Activated T-cell treated with anti-CD3 and anti-CD28 coated beads, Interleukin-2, amount 50 U/mL, for 24 hours (primary cell): ENCODE data around the gene ARHGAP4.

ENCODE experiments used
- DNase-seq: peaks from one replicate; pipeline ENCODE4 v3.0.0-alpha.2; 2020
- H3K27ac Mint-ChIP-seq: 2 replicates; pipeline ENCODE4 v1.8.0; 2020; ENCODE audit warnings: mild to moderate bottlenecking, mixed read lengths
- H3K27me3 Mint-ChIP-seq: 2 replicates; pipeline ENCODE4 v1.8.0; 2020; ENCODE audit warnings: mixed read lengths
- H3K36me3 Mint-ChIP-seq: 2 replicates; pipeline ENCODE4 v1.8.0; 2020; ENCODE audit warnings: low read depth, mixed read lengths
- H3K4me1 Mint-ChIP-seq: 2 replicates; pipeline ENCODE4 v1.8.0; 2020; ENCODE audit warnings: low read depth, mixed read lengths
- H3K4me3 Mint-ChIP-seq: 2 replicates; pipeline ENCODE4 v1.8.0; 2020; ENCODE audit warnings: mild to moderate bottlenecking, moderate library complexity, mixed read lengths
- H3K9me3 Mint-ChIP-seq: 2 replicates; pipeline ENCODE4 v1.8.0; 2020; ENCODE audit warnings: mixed read lengths

The ARHGAP4 gene

DNA sequence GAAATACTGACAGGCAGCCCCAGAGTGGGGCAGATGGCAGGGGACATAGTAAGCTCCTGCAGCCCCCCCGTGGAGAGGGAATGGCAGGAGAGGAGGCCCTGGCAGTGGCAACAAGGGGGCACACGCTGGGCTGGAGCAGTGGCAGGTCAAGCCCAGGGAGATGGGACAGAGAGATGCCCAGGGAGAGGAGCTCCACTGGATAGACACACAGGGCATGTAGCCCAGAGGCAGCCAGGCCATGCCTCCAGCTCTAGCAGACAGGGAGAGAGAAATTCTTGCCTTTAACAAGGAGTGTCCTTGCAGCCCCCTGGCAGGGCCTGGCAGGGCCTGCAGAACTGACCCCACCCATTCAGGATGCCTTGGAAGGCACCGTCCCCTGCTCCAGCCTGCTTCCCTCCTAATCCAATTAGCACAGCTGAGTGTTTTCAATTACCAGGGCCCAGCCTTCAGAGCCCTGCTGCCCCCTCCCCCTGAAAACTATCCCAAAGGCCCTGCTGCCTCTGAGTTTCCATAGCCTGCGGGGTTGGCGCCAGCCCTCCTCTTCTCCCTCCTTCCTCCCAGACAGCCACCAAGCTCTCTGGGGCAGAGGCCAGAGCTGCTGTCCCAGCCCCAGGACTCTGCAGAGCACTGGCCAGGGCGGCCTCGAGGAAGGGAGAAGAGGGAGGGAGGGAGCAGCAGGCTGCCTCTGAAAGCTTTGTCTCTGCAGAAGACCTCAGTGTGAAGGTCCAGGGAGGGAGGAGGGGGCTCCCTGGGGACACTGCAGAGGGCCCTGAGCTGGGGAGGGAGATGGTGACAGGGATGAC lies 52.6 kb downstream of the ARHGAP4 start:
- H3K4me1 Mint-ChIP-seq: peaks cover 12% of the 10 kb centered on the region
- peaks cover 4% of the 10 kb centered on the region for H3K9me3 Mint-ChIP-seq
- DNase-seq: no peak
- H3K36me3 Mint-ChIP-seq: no peaks in the 10 kb centered on the region
- H3K27me3 Mint-ChIP-seq: peaks cover 67% of the 10 kb centered on the region
- H3K27ac Mint-ChIP-seq: no peak overlapping the region
- H3K4me3 Mint-ChIP-seq: no peak overlapping the region

GRCh38 chrX:153871946-153872878 lies 53.9 kb downstream of the ARHGAP4 start:
- H3K4me3 Mint-ChIP-seq: no peak overlapping the region
- no peaks in the 10 kb centered on the region for H3K36me3 Mint-ChIP-seq
- peaks cover 2% of the 10 kb centered on the region for H3K4me1 Mint-ChIP-seq
- DNase-seq: no peak
- peaks cover 61% of the 10 kb centered on the region for H3K27me3 Mint-ChIP-seq
- peaks cover 4% of the 10 kb centered on the region for H3K9me3 Mint-ChIP-seq
- H3K27ac Mint-ChIP-seq: no peak overlapping the region

DNA sequence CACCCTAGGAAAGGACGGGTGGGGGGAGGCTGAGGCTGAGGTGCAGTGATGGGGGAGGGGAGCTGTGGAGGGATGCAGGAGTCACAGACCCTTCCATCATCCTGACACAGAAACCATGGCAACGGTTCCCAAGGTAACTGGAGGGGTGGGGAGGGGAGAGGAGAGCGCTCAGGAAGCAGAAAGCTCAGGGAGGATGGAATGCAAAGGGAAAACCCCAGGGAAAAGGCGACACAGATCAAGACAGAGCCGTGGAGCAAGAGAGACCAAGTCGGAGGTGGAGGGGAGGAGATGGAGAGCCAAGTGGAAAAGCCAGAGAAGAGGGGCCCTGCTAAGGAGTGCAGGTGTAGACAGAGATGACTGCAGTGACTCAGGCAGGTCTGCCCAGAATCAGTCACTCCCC lies 54.6 kb downstream of the ARHGAP4 start:
- H3K27me3 Mint-ChIP-seq: peaks cover 60% of the 10 kb centered on the region
- H3K9me3 Mint-ChIP-seq: peaks cover 4% of the 10 kb centered on the region
- peaks cover 2% of the 10 kb centered on the region for H3K4me1 Mint-ChIP-seq
- no peak overlapping the region for H3K4me3 Mint-ChIP-seq
- no peak for DNase-seq
- no peak overlapping the region for H3K27ac Mint-ChIP-seq
- no peaks in the 10 kb centered on the region for H3K36me3 Mint-ChIP-seq

- Mint-ChIP-seq H3K9me3 (peaks cover 4% of the 10 kb centered on the region), H3K4me3 (no peak overlapping the region), H3K27me3 (peaks cover 55% of the 10 kb centered on the region), H3K4me1 (no peaks in the 10 kb centered on the region), H3K27ac (no peak overlapping the region), H3K36me3 (no peaks in the 10 kb centered on the region)
- DNase-seq: no peak
Observed at GRCh38 chrX:153870791-153871360, 55.2 kb downstream of the ARHGAP4 start.

- peaks cover 56% of the 10 kb centered on the region for H3K27me3 Mint-ChIP-seq
- no peaks in the 10 kb centered on the region for H3K36me3 Mint-ChIP-seq
- no peak overlapping the region for H3K4me3 Mint-ChIP-seq
- no peak overlapping the region for H3K27ac Mint-ChIP-seq
- DNase-seq: no peak
- H3K4me1 Mint-ChIP-seq: no peaks in the 10 kb centered on the region
- H3K9me3 Mint-ChIP-seq: peaks cover 4% of the 10 kb centered on the region
Observed at GRCh38 chrX:153870288-153870690, 55.8 kb downstream of the ARHGAP4 start.

DNA sequence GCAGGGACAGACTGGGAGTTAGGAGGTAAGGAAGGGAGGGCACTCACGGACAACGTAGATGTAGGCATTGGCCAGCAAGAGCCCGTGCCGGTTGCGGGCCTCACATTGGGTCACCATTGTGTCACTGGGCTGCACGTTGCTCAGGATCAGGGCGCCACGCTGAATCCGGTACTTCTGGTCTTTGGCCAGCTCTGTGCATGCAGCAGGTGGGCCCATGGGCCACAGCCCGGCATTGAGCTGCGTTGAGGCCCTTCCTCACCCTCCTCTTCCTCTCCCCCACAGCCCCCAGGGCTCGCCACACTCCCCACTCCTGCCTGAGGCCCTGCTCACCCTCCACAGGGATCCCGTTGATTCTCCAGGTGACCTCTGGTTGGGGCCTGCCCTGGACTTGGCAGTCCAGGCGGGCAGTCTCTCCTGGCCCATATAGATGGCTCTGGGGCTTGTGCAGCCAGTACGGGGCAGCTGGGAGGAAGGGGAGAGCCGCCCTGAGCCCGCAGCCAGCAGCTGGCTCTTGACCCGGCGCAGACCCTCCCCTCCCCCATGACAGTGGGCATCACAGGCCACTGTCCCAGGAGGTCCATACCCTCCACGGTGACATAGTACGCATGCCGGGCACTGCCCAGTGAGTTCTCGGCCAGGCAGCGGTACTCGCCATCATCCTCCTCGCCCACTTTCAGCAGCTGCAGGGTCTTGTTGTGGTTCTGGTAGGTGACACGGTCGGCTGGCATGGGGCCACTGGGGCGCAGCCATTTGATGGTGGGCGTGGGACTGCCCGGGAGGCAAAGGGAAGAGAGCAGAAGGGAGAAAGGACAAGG lies 56.4 kb downstream of the ARHGAP4 start:
- Mint-ChIP-seq H3K36me3 (no peaks in the 10 kb centered on the region), H3K9me3 (peaks cover under 1% of the 10 kb centered on the region), H3K4me3 (no peak overlapping the region), H3K4me1 (no peaks in the 10 kb centered on the region), H3K27me3 (peaks cover 51% of the 10 kb centered on the region), H3K27ac (no peak overlapping the region)
- no peak for DNase-seq

DNA sequence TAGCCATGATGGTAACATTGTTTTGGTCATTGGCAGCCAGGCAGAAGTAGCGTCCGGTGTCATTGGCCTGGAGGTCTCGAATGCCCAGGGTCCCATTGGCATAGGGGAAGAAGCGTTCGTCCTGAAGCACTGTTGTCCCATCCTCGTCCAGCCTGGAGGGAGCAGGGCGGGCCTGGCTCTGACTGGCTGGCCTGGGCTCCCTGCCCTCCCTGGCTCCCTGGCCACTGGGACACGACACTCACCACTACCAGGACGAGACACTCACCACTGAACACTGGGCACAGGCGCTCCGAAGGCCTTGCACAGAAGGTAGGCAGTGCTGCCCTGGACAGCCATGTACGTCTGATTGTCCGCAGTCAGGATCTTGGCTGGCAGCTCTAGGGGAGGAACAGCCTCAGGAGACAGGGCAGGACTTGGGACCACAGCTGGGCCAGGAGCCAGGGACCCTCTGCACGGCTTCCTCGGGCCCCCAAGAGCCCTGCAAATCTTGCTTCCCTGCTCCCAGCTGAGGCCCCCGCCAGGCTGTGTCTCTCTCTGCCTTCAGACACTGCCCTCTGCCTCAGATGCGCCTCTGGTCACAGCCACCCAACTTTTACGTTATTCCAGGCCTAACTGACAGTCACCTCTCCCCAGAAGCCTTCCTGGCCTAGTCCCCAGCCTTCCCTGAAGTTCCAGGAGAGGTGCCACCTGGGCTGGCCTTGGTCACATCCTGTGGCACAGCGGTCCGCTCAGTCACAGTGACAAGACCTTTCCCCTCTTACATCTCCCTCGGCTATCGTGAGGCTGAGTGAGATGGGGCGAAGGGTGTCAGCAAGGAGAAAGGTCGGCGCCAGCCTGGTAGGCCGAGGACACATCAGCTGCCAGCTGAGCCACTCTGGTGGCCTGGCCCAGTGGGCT lies 57.2 kb downstream of the ARHGAP4 start:
- Mint-ChIP-seq H3K36me3 (no peaks in the 10 kb centered on the region), H3K27ac (no peak overlapping the region), H3K27me3 (peaks cover 42% of the 10 kb centered on the region), H3K9me3 (no peaks in the 10 kb centered on the region), H3K4me3 (no peak overlapping the region), H3K4me1 (no peaks in the 10 kb centered on the region)
- DNase-seq: no peak

- Mint-ChIP-seq H3K4me3 (no peak overlapping the region), H3K27me3 (peaks cover 40% of the 10 kb centered on the region), H3K27ac (no peak overlapping the region), H3K36me3 (no peaks in the 10 kb centered on the region), H3K9me3 (no peaks in the 10 kb centered on the region), H3K4me1 (no peaks in the 10 kb centered on the region)
- no peak for DNase-seq
Observed at GRCh38 chrX:153867671-153868070, 58.4 kb downstream of the ARHGAP4 start.

DNA sequence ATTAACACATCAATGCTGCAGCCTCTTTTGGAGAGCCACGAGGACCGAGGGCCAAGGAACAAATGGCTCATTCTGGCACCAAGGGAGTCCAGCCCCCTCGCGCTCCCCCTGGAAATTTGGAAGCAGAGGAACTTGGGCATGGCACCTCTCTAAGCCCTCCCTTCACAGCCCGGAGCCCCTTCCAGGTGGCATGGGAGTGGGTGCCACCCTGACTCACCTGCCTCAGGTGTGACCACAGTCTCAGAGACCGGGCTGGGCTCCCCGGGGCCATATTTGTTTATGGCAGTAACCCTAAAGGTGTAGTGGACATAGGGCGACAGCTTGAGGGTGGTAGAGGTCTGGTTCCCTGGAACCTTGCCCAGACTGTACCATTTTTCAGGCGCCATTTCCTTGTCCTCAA lies 58.9 kb downstream of the ARHGAP4 start:
- Mint-ChIP-seq H3K27ac (no peak overlapping the region), H3K9me3 (no peaks in the 10 kb centered on the region), H3K36me3 (no peaks in the 10 kb centered on the region), H3K4me3 (no peak overlapping the region), H3K27me3 (peaks cover 36% of the 10 kb centered on the region), H3K4me1 (no peaks in the 10 kb centered on the region)
- DNase-seq: no peak

DNA sequence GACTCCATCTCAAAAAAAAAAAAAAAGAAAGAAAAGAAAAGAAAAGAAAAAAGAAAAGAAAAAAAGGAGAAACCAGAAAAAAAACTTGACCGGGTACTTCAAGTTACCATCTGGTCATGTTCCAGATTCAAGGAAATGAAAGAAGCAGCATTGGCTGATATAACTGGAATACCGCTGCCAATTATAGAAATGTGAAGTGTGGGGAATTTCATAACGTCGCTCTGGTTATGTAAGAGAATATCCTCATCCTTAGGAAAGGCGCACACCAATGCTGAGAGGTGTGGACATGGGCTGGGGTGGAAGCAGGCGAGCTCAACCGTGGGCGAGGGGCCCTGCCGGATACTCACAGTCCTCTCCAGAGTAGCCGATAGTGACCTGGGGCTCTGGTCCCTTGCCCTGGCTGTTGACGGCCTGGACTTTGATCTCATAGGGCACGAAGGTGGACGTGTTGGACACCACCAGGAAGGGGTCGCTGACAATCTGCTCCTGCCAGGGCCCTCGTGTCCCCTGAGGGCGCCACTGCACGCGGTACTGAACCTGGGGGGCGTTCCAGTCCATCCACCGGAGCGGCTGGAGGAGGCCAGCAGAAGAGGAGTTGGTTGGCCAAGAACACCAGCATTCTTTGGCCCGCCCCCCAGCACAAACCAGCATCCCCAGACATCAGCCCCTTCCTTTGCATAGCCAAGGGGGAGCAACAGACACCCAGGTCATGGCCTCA lies 59.6 kb downstream of the ARHGAP4 start:
- Mint-ChIP-seq H3K27ac (no peak overlapping the region), H3K9me3 (no peaks in the 10 kb centered on the region), H3K4me1 (no peaks in the 10 kb centered on the region), H3K36me3 (no peaks in the 10 kb centered on the region), H3K4me3 (no peak overlapping the region), H3K27me3 (peaks cover 35% of the 10 kb centered on the region)
- no peak for DNase-seq

- Mint-ChIP-seq H3K4me3 (no peak overlapping the region), H3K27me3 (peaks cover 35% of the 10 kb centered on the region), H3K27ac (no peak overlapping the region), H3K36me3 (no peaks in the 10 kb centered on the region), H3K4me1 (no peaks in the 10 kb centered on the region), H3K9me3 (no peaks in the 10 kb centered on the region)
- DNase-seq: no peak
Observed at GRCh38 chrX:153865685-153866084, 60.4 kb downstream of the ARHGAP4 start.

GRCh38 chrX:153865321-153865580 lies 60.8 kb downstream of the ARHGAP4 start:
- H3K27ac Mint-ChIP-seq: no peak overlapping the region
- no peaks in the 10 kb centered on the region for H3K9me3 Mint-ChIP-seq
- H3K4me3 Mint-ChIP-seq: no peak overlapping the region
- DNase-seq: no peak
- no peaks in the 10 kb centered on the region for H3K36me3 Mint-ChIP-seq
- no peaks in the 10 kb centered on the region for H3K4me1 Mint-ChIP-seq
- peaks cover 34% of the 10 kb centered on the region for H3K27me3 Mint-ChIP-seq
